Ovary (tissue), 3 donors: ENCODE results near the gene TFEC.

Source experiments
- EP300 ChIP-seq: sonication (generic); formaldehyde crosslinking; IDR thresholded peaks from one replicate; pipeline ENCODE4 v1.6.1; 2017; ENCODE audit warnings: antibody characterized with exemption
- POLR2A ChIP-seq: fragments of 450-650 bp; IDR thresholded peaks from one replicate; pipeline ENCODE4 v1.6.1; 2017; ENCODE audit warnings: antibody characterized with exemption, mild to moderate bottlenecking, moderate library complexity
- TF ChIP-seq, protein P1 (sequence below), 3 donors: fragments of 450-650 bp in 2 of 3; fragments of 200-600 bp in 1 of 3; IDR thresholded peaks; one replicate each; pipeline versions ENCODE4 v1.5.1 to v1.8.0; 2016 to 2022; ENCODE audit warnings: antibody characterized with exemption in 3 of 3, mild to moderate bottlenecking in 1 of 3
- donor health status: DM: no; HTN: no; CAD: no.

DNA sequence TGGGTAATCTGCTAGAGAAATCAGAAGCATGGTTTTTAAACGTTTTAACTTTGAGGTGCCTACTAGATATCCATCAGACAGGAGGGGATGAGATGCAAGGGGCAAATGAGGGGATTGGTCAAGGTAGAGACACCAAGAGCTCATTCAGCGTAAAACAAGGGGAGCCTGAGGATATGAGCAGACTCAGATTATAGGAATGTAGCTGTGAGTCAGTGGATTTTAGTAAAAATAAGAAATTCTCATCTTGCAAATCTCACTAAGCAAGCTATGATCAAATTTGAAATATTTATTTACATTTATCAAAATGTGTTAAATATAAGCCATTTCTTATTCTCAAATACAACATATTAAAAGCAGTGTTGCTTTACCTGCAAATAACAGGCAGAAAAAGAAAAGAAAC, 21.4 kb upstream of the TFEC start:
- TF ChIP-seq POLR2A (no peak), EP300 (no peak)
- TF ChIP-seq, protein P1, sequence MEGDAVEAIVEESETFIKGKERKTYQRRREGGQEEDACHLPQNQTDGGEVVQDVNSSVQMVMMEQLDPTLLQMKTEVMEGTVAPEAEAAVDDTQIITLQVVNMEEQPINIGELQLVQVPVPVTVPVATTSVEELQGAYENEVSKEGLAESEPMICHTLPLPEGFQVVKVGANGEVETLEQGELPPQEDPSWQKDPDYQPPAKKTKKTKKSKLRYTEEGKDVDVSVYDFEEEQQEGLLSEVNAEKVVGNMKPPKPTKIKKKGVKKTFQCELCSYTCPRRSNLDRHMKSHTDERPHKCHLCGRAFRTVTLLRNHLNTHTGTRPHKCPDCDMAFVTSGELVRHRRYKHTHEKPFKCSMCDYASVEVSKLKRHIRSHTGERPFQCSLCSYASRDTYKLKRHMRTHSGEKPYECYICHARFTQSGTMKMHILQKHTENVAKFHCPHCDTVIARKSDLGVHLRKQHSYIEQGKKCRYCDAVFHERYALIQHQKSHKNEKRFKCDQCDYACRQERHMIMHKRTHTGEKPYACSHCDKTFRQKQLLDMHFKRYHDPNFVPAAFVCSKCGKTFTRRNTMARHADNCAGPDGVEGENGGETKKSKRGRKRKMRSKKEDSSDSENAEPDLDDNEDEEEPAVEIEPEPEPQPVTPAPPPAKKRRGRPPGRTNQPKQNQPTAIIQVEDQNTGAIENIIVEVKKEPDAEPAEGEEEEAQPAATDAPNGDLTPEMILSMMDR (IDR thresholded peaks at IDR 0.05), result no peak
